Stimulated activated CD8-positive, alpha-beta memory T cell treated with anti-CD3 and anti-CD28 coated beads, Interleukin-4, amount 100 ng/mL, for 24 hours (primary cell): ENCODE data around the gene C9orf57.
"Not testable (repeated sequence)": the region's sequence is repeated elsewhere in the genome, so short reads cannot be mapped to it uniquely, and the experiment has no call there.

ENCODE experiments used
- DNase-seq: peaks from one replicate; pipeline ENCODE4 v3.0.0-alpha.2; 2020; ENCODE audit warnings: low read depth

Gene C9orf57, protein sequence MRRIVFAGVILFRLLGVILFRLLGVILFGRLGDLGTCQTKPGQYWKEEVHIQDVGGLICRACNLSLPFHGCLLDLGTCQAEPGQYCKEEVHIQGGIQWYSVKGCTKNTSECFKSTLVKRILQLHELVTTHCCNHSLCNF

GRCh38 chr9:72060513-72060912, at the start of gene C9orf57:
Gene C9orf57, minus strand, starts transcription at chr9:72060613. Its CDS starts 1,282 bp downstream, at chr9:72059331.
- no peak for DNase-seq

- no peak for DNase-seq
Measured at GRCh38 chr9:72102520-72102919, 42.1 kb upstream of the C9orf57 start.

DNA sequence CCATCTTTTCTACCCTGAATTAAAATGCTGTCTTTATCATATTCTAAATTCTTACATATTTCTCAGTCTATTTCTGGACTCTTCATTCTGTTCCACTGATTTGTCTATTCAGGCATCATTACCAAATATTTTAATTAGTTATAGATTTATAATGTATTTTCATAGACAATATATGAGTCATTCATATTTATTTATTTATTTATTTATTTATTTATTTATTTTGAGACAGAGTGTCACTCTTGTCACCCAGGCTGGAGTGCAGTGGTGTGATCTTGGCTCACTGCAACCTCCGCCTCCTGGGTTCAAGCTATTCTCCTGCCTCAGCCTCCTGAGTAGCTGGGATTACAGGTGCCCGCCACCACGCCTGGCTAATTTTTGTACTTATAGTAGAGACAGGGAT, 35.1 kb upstream of the C9orf57 start:
- not testable (repeated sequence) for DNase-seq

DNA sequence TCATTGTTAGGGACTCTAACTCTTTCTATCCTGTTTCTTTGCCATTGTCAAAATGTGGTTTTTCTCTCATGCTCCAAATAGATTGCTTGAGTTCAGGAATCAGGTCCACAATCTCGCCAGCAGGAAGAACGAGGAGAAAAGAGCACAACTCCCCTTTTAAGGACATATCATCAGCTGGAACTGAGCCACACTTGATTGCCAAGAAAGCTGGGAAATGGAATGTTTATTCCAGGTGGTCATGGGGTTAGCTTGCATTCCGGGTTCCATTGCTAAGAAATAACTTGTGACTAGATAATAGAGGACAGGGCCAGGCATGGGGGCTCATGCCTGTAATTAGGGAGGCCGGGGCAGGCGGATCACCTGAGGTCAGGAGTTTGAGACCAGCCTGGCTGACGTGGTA, 32.4 kb upstream of the C9orf57 start:
- DNase-seq, result no peak

GRCh38 chr9:72089451-72090130, 29.2 kb upstream of the C9orf57 start:
- no peak for DNase-seq

- no peak for DNase-seq
Measured at GRCh38 chr9:72082536-72082935, 22.1 kb upstream of the C9orf57 start.

- not testable (repeated sequence) for DNase-seq
Measured at GRCh38 chr9:72074666-72075065, 14.3 kb upstream of the C9orf57 start.

- DNase-seq, result no peak
Measured at GRCh38 chr9:72065076-72065475, 4.7 kb upstream of the C9orf57 start.

DNA sequence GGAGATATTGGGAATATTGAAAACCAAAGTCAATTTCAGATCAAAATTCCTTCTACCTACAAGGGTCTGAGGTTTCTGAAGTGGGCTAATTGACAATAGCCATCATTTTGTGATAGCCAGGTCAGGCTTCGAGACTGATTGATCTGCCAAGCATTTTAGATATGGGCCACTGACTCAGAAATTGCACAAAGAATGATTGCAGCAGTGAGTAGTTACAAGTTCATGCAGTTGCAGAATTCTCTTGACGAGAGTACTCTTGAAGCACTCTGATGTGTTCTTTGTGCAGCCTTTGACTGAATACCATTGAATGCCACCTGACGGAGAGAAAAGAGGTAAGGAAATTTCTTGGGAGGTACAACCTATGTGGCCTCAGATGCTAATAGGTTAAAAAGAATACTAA, 8.3 kb downstream of the C9orf57 start:
- no peak for DNase-seq

GRCh38 chr9:72048850-72049249, 11.6 kb downstream of the C9orf57 start:
- no peak for DNase-seq

- no peak for DNase-seq
Measured at GRCh38 chr9:72046630-72047456, 13.6 kb downstream of the C9orf57 start.

DNA sequence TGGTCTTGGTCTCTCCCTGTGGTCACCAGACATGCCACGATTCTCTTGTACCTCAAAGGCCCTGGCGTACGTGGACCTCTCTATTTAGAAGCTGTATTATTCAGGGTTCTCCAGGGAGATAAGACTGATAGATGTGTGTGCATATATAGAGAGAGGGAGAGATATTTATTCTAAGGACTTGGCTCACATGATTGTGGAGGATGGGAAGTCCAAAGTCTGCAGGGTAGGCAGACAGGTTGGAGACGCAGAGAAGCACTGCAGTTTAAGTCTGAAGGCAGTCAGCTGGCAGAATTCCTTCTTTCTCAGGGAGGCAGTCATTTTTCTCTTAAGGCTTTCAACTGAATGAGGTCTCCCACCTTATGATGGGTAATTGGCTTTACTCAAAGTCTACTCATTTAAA, 16.3 kb downstream of the C9orf57 start:
- no peak for DNase-seq

DNA sequence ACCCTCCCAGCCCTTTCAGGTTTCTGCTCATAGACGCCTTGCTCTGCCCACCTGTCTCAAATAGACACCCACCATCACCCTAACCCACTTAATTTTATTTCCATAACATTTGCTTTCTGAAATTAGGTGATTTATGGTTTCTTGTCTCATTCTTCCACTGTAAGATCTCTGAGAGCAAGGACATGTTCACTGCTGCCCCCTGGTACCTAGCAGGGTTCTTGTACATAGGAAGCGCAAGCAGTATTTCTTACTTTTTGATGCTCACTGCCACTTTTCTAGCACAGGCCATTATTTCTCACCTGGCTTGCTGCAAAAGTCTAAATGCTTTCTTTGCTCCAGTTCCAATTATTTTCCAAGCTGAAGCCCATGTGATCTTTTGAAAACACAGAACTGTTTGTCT, 16.8 kb downstream of the C9orf57 start:
- DNase-seq, result no peak

- no peak for DNase-seq
Measured at GRCh38 chr9:72042928-72043327, 17.5 kb downstream of the C9orf57 start.

- no peak for DNase-seq
Measured at GRCh38 chr9:72041775-72042194, 18.6 kb downstream of the C9orf57 start.

DNA sequence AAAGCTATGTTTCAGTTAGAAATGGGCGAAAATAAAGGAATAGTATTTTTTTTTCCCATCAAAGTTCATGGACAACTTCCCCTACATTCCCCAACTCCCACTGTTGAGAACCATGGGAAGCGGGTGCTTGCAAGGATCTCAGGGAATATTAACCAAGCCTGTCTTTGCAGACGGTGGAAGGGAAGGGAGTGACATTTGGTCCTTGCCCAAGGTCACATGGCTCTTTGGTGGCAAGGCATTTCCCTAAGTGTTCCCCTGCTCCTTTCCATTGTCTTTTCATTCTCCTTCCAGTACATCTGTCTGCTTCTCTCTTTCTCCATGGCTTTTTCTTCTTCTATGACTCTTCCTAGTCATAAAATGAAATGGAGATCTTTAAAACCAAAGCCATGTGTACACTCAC, 19.0 kb downstream of the C9orf57 start:
- DNase-seq, result no peak

DNA sequence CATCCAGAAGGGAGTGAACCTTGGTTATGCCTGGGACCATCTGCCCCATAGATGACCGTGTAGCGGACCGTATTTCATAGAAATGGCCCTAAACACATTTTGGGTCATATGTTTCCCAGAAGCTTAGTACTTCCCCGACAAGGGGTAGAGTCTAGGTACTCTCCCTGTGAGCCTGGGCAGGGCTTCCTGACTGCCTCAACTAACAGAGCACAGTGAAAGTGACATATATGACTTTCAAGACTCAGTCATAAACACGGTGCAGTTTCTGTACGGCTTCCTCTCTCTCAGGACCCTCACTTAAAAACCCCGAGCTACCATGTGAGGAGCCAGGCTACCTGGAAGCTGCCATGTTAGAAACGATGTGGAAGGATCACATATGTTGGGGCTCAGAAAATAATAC, 20.9 kb downstream of the C9orf57 start:
- no peak for DNase-seq

DNA sequence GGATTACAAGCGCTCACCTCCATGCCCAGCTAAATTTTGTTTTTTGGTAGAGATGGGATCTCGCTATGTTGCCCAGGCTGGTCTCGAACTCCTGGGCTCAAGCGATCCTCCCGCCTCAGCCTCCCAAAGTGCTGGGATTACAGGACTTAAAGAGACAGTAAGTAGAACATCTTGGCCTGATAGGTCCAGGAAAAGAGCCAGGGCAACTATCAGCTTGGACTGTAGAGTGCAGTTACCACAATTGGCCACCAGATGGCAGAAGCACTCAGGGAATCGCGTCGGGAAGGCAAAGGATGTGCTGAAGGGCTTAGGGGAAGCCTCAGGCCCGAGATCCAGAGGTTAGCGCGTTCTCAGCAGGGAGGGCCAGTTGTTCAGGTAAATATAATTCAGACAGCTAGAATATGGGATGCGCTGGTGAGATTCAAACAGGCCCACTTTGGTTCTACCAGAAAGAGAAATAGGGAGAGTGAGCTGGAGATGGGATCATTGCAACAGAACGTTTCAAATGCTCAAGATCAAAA, 21.5 kb downstream of the C9orf57 start:
- peak; percentile 41 for DNase-seq

DNA sequence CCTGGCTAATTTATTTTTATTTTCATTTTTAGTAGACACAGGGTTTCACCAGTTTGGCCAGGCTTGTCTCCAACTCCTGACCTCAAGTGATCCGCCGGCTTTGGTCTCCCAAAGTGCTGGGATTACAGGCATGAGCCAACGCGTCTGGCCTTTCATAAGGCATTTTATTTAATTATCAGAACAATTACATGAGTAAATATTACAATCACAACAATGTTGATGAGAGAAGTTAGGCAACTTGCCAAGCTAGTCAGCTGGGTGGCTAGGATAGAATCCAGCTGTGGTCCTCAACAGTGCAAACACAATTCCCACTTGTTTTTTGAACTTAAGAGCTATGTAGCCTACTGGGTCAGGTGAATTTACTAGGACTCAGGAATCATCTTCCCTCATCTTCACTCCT, 22.0 kb downstream of the C9orf57 start:
- DNase-seq, result no peak

GRCh38 chr9:72037571-72037970, 22.8 kb downstream of the C9orf57 start:
- no peak for DNase-seq

DNA sequence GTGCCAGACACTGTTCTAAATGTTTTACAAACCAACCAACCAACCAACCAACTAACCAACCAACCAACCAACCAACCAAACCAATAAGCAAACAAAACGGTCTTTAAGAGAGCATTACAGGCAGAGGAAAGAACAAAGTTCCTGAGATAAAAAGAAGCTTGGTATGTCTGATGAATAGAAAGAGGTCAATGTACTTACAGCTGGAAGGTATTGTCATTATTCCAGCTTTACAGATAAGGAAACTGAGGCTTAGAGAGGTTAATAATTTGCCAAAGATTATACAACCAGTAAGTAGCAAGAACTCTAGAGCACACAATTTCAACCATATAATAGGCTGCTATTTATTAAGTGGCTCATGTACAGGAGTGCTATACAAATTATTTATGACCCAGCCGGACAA, 29.6 kb downstream of the C9orf57 start:
- DNase-seq, result no peak

- DNase-seq, result no peak
Measured at GRCh38 chr9:72029986-72030385, 30.4 kb downstream of the C9orf57 start.

GRCh38 chr9:72025906-72026305, 34.5 kb downstream of the C9orf57 start:
- DNase-seq, result no peak
